T-helper 2 cell treated with Interferon-gamma antibody and Interleukin-4, amounts not matched to agents 100 ng/mL and 5 ng/mL, for 36 hours (primary cell): ENCODE measurements around the gene TLE7. TPM values are rescaled to one million over a fixed set of nuclear protein-coding genes. Genes with fewer than 3 reads are reported as not detected.

Experiments
- intact Hi-C: fragments of 100-400 bp; cut with micrococcal nuclease; formaldehyde crosslinking; loops from one replicate; pipeline ENCODE4 v1.15.1; 2023
- total RNA-seq: library from RNA; stranded (reverse); gene quantifications from 2 replicates; pipeline ENCODE4 v1.2.3, GENCODE V29; 2022

Gene TLE7
- total RNA-seq, 1 donor from 2014 or later: not detected

DNA sequence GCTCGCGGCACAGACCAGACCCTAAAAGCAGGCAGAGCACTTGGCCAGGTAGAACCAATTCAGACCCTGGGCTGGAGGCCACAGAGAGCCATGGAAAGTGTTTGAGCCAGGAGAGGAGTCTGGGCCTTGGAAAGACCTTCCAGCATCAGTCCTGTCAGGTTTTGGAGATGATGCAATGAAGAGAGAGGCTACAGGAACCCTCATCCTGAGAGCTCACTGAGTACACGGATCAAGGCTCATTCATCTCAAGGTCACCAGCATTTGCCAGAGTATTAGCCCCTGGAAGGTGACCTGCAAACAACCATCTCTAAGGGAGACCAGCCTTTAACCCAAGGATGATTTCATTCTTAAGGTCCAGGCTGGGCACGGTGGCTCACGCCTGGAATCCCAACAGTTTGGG is 27.8 kb downstream of the TLE7 start:
- intact Hi-C loops: loop anchor here (5.0 kb wide), 1 partner anchor 123 kb away; no protein-coding TSS in a partner anchor

DNA sequence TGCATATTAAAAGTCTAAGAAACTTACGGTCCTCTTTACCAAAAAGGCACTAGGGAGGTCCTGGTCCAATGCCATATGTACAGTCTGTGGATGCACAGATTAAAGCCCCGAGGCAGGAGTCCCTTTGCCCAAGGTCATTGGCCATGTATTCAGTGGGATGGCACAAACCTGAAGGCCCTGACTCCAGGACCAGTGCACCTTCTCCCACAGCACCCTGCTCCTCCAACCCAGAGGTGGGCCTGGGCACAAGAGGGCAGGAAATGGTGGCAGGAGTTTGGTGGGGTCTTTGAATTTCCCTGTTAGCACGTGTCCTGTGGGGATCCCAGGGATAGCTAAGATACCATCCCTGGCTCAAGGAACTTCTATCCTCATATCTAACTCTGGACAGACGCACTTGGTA is 28.5 kb downstream of the TLE7 start:
- intact Hi-C loops: loop anchor here (2.0 to 5.0 kb wide), 2 partner anchors 124 to 197 kb away; no protein-coding TSS in a partner anchor

DNA sequence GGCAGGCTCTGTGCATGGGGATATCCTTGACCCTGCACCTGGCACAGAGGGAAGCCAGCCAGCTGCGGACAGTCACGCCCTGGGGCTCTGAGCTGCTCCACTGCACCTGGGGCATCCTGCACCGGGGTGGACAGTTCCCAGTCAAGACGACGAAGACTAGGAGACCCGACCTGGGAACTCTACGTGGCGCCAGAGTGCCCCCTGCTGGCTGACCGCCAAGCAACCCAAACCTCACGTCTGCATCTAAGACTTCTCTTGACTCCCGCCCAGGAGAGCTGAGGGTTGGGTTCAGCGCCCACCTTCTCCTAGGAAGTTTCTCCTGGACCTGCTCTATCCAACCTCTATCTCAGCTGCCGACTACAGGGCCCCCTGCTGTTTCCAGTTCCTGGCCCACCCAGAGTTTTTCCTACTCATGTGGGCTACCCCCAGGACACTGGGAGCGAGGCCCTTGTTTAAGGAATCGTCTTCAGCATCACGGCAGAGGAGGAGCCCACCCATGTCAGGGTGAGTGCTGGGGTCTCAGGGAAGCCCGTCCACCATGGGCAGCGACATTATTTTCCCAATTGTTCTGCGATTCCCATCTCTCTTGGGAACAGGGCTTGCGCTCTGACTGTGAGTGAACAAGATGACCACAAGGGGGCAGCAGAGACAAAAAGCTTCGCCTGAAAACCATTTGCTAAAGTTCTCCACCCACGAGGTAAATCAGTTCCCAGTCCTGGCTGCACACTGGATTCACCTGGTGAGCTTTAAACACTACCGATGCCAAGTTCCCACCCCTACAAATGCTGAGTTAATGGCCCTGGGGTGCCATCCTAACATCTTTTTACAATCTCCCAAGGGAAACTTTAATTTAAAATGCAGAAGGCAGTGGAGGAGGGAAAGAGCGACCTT is 29.3 kb downstream of the TLE7 start:
- intact Hi-C loops: loop anchor here (1.0 to 5.0 kb wide), 3 partner anchors 87 to 198 kb away; no protein-coding TSS in a partner anchor

DNA sequence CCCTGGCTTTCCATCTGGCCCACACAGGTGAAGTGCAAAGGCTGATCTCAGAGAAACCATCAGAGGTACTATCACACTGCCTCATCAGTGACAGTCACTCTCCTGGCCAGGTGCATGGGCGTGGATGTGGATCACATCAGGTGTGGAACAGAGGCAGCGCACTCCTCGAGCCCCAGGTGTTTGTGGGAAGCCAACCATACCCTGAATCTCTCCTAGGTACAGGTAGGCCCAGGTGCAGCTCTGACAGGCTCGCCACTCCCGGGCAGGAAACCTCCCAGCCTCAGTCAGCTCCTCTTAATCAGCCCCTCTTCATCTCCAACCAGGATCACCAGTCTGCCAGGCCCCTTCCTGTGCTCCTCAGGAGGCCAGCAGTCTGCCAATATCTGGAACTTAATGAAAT is 31.7 kb downstream of the TLE7 start:
- intact Hi-C loops: loop anchor here (5.0 kb wide), 1 partner anchor 127 kb away; no protein-coding TSS in a partner anchor

DNA sequence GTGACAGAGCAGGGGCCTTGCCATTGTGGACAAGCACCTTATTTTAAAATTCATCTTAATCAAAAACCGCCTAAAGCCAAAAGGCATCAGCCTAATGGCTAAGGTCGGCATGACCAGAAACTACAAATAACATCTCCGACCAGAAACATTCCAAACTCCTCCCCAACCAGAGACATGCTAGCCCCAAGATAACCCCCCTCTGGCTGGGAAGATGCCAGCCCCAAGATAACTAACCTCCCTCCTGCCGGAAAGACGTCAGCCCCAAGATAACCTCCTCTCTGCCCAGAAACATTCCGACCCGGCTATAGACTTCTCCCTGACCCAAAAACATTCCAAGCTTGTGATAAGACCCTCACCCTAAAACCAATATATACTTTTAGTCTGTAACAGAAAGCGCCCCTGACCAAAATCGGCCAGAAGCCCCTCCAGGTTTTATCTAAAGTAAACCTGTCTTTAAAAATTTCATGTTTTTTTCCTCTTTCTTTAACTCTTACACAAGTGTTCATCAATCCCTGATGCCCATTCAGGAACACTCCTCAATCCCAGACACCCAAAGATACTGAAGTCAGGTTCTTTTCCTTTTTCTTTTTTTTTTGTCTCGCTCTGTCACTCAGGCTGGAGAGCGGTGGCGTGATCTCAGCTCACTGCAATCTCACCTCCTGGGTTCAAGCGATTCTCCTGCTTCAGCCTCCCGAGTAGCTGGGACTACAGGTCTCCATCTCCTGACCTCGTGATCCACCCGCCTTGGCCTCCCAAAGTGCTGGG is 32.7 kb downstream of the TLE7 start:
- intact Hi-C loops: no loop called here

DNA sequence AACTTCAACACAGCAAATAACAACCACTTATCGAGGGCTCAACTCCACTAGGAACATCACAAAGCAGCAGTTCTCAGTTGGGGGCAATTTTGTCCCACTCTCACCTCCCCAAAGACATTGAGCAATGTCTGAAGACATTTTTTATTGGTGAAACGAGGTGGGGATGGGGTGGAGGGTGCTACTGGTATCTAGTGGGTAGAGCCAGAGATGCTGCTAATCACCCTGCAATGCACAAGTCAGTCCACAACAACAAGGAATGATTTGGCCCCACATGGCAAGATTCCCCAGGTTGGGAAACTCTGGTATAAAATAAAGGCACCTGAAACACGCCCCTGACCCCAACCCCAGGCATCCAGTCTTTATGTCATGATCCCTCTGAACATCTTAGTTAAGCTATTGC is 33.3 kb downstream of the TLE7 start:
- intact Hi-C loops: no loop called here

DNA sequence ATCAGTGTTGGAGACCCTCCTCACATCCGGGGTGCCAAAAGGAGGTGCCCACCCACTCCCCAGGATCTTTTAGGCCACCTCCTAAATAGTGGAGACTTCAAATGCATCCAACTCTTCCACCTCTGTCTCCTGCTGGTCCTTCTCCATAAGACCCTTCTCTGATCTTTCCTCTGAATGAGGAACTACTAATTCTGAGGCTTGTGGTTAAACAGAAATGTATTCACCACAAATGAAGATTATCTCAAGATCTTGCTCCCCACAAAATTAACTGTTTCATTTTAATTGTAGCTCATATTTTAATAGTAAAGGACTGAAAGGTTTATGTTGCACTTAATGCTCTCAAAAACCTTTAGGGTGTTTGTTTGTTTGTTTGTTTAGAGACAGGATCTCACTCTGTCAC is 34.1 kb downstream of the TLE7 start:
- intact Hi-C loops: no loop called here

DNA sequence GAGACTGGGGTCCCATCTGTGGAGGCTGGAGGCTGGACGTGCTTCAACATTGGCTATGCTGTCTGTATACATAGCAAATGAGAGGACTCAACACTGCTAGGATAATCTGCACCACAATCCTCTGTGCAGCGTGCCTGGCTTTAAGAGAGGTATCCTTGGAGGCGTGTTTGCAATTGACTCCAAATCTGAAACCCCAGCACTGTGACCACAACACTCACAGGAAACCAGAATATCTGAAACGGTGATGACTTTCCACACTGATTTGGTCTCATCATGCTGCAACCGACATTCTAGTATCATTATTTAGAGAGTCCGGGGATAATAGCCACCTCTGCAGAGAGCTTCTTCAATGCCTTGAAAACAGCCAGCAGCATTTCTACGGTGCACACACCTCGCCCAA is 35.1 kb downstream of the TLE7 start:
- intact Hi-C loops: no loop called here

DNA sequence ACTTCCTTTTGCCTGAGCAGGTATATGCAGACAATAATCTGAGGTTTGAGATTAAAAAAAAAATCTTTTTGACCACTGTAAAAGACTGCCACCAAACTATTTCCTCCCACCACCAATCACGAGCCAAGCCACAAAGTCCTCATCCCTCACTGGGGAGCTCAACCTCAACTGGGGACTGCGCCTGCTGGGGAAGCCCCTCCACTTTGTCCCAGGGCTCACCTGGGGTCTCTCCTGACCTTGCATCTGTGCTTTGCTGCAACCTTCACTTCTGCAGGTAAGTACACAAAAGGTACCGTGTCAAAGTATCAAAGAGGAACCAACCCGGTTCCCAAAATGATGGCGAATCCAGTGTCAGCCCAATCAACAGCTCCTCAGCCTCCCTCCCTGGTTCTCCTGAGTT is 35.5 kb downstream of the TLE7 start:
- intact Hi-C loops: no loop called here

DNA sequence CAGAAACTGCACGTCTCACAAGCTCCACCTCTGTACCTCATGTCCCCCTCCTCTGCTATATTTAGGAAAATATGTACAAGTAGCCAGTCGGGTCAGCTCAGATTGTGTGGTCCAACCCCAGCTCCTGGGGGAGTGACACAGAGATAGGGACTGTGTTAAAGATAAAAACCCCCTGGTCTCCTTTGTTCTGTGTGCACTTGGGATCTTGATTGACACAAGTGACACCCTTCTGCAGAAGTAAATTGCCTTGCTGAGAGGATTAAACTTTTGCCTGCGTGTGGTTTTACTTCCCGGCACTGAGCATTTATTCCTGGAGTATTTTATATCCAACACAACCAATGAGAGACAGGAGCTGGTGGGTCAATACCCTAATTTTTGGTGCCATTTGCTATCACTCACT is 37.5 kb downstream of the TLE7 start:
- intact Hi-C loops: no loop called here

DNA sequence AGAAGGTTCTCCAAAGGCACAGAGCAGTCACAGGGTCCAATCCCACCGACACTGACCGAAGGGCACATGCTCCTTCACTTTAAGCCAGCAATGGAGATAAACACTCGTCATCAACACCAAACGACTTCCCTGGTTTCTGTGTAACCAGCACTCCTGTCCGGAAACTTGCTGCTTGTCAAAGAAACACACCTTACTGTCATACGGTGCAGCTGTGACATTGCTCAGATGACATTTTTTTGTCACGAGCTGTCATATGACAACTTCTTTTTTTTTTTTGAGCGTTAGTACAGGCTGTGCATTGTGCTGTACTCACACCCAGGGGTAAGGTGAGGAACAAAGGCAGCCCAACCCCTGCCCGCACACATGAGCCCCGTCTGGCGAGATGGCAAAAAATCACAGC is 39.2 kb downstream of the TLE7 start:
- intact Hi-C loops: no loop called here

DNA sequence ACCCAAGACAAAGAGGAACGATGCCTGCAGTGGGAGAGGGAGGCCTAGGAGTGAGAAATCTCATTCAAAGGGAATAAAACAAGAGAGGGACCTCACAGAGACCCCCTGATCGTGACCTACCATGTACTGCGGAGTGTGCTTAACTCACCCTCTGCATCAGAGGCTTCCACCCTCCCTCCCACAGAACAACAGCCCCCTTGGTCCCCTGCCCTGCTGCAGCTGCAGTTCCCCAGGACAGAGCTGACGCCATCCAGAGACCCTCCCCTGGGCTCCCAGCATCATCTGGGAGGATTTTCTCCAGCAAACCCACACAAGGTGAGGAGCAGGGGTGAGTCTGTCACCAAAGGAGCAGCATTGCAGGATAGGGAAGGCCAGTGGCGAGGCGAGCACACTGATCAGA is 39.8 kb downstream of the TLE7 start:
- intact Hi-C loops: no loop called here

DNA sequence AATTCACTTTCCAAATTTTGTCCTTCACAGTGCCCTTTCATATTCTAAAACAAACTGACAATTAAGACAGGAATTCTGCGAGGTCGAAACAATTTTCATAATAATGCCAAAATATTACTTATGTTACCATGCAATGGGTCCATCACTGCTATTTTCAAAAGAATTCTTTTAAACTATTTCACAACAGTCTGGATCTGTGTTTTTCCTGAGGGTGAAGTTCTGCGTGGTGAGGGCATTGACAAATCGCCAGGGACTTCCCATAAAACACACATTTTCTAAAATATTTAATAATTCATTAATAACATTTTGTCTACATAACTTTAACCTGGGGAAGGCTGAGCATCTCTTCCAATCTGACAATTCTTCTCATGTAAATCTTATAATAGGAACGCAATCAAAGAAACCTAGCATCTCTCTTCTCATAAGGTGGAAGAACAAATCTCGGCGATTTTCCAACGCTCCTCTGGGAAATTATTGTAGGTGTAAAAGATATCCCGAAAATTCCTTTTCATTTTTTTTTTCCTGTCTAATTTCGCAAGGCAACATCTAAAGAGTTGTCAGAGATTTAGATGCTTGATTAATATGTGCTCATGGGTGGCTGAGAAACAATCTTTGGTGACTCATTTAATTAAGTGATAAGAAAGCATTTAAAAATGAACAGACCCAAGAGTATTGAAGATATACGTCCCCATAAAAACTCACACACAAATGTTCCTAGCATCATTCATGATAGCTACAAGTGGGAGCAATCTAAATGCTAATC is 41.9 kb downstream of the TLE7 start:
- intact Hi-C loops: no loop called here

DNA sequence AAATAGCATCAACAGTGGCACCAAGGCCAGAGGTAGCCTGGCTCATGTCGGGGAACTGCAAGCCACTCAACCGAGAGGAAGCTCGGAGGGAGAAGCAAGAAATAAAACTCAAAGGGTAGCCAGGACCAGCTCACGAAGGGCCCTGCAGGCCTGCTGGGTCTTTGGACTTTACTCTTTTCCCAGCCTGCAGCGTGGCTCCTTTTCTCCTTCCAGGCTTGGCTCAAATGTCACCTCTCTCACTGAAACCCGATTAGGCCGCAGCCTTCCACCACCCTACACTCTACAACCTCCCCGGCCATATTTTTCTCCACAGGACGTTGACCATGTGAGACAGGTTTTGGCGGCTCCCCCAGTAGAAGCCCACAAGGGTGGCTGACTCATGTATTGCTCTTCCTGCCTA is 45.3 kb downstream of the TLE7 start:
- intact Hi-C loops: no loop called here

DNA sequence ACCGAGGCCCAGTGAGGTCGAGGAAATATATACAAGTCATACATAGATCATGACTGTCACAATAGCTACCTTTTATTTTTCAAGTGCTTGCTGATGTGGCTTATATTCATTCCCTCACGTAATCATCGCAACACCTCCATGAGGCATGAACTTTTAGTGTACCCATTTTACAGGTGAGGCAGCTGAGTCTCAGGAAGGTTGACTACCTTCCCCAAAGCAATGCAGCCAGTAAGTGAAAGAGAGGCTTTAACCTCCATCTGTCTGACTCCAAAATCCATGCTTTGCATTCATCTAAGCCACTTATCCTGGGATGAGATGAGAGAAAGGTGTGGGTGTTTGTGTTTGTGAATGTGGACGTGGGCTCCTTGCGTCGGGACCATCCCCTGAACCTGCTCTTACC is 52.5 kb downstream of the TLE7 start:
- intact Hi-C loops: no loop called here

DNA sequence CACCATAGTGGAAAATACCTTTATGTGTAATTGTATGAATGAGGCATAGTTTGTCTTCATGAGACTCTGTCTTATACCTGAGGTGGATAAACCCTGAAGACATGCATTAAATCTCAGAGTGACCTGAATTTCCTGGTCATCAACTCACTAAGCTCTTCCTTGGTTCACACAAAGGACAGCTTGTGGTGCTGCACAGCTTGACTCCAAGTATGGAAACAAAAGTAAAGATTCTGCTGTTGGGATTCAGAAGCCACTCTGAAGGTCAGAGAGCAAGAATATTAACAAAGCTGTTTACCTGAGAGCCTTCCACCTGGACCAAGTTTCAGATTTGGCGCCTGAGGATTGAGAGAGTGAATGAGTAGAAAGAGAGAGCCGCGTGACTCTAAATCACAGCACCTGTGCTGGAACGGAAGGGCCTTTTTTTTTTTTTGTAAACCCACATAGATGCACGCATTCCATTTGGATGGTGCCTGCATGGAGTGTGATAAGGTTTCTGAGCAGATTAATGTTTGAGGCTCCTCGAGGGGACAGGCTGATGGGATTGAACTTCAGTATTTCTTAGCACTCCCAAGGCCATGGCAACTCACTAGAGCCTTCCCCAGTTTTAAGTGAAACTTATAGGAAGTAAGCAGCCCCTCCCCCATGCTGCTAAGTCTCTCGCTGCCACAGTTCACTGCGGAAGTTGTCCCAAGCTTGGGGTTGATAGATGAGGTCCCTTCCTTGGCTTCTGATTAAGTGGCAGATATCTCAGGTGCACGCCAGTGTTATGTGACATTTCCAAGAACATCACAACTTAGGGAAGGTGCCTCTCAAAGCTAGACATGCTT is 54.6 kb downstream of the TLE7 start:
- intact Hi-C loops: no loop called here

DNA sequence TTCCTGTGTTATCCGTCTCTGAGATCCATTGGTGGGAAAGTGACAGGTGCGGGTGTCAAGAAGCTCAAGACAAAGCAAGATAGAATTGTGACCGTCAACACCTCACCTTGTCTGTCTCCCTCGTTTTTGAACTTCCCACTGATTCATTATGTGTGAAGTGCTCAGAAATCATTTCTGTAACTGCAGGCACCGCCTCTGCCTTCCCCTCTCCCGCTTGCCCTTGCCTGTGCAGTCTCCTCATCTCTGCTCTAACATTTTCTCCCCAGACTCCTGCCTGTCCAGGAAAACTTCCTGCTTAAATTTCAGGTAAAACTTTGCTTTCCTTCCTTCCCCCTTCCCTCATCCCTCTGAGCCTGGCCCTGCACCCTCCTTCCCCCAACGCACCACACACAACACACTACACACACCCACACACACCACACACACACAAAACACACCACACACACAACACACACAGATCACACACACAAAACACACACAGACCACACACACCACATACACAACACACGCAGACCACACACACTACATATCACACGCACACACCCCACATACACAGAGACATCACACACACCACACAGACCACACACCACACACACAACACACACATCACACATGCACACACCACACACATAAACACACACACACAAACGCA is 57.7 kb downstream of the TLE7 start:
- intact Hi-C loops: no loop called here

DNA sequence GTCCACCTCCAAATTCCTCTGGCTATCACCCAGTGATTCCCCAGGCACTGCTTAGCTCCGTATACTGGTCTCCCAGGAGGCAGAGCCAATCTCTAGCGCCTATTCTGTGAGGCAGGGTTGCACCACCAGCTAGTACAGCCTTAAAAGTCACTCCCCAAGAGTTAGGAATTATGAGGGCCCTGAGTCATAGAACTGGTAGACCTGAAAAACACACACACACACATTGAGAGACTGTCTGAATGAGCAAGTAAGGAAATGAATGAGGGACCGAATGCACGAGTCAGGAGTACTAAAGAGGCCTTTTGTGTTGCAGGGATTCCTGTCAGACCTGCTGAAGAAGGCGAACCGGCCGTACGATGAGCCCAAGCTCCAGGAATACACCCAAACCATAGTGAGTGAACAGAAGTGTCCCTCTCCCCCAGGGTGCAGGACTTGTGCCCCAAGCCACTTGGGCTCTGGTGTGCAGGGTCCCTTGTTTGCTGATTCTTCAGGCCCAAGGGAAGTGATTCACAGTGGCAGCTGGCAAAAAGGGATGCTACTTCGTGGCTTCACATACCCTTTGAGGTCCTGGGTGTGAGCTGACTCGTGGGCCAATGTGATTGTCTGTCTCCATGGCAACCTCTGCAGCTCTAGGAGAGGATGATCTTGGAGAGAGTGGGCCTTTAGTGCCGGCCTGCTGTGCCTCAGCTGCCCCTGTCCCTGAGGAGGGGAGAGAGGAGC is 58.6 kb downstream of the TLE7 start:
- intact Hi-C loops: no loop called here

DNA sequence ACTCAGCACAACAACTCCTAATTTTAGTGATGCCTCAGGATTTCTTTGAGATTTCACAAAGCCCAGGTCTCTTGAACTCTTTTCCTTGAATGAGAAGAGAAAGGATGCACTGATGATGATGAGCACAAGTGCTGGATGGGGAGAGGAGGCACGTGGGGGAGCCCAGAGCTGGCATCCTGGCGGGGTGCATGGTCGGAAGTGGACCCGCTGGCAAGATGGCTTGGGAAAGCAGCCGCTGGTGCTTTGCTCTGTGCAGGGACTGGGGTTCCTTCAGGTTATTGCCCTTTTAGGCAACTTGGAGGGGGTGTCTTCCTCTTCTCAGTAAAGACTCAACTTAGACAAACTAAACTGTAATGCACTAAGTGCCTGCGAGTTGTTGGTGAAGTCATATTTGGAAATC is 61.0 kb downstream of the TLE7 start:
- intact Hi-C loops: no loop called here
